ENCODE data around the gene GCN1.

GRCh38 chr12:120093592-120094355 lies 100.7 kb downstream of the GCN1 start:
- TF ChIP-seq CTCF (conservative IDR thresholded peaks at IDR 0.05; ENCODE audit: low read depth, low read length) (no peak), EZH2phosphoT487 (IDR thresholded peaks at IDR 0.05; ENCODE audit: borderline replicate concordance, low read length) (no peak)

Measured in PC-3 (cell line).